Keratinocyte (primary cell): Measurements from ENCODE around the gene FGF1.

Experiments used
- EZH2 ChIP-seq: IDR thresholded peaks from one replicate; pipeline ENCODE4 v1.6.1; 2012; ENCODE audit warnings: inconsistent platforms, mild to moderate bottlenecking, low read length, moderate library complexity
- TF ChIP-seq, protein P1 (sequence below), 3 experiments: IDR thresholded peaks in 1 of 3; conservative IDR thresholded peaks in 1 of 3; optimal IDR thresholded peaks in 1 of 3; 2 replicates in 2 of 3; 3 replicates in 1 of 3; pipeline versions ENCODE3 to v1.5.1; 2011; ENCODE audit warnings: low read length in 3 of 3, mild to moderate bottlenecking in 3 of 3, moderate library complexity in 2 of 3, control low read depth in 1 of 3, inconsistent platforms in 1 of 3; ENCODE audit not compliant: insufficient read depth in 2 of 3; ENCODE audit errors: extremely low read depth in 1 of 3

DNA sequence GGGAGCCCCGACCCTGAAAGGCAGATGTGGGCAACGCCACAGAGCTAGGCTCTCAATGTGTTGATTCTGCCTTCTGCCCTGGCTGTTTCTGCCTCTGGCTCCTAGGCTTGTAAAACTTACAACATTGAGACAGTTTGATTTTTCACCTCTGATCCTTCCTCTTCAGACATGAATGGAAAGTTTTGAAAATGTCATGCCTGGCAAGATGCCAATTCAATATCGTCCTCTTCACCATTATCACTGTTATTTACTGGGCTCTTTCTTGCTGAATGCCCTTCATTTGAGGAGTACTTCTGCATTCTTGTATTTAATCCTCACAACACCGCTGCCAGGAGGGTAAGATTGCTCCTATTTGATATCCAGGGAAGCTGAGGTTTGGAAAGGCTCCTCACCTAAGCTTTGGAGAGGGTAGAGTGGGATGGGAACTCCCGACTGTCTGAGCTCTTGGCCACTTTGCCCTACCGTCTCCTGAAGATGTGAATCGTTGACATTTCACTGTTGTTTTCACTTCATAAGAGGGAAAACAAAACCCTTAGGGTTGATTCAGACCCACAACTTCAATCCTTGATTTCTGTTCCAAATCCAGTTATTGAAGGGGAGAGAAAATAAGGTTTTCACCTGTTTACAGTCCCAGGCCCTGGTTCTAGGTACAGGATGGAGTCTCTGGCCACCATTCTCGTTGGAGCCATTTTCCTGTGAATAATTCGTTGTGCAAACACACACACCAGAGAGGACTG, 12.7 kb upstream of the FGF1 start:
- TF ChIP-seq, protein P1, sequence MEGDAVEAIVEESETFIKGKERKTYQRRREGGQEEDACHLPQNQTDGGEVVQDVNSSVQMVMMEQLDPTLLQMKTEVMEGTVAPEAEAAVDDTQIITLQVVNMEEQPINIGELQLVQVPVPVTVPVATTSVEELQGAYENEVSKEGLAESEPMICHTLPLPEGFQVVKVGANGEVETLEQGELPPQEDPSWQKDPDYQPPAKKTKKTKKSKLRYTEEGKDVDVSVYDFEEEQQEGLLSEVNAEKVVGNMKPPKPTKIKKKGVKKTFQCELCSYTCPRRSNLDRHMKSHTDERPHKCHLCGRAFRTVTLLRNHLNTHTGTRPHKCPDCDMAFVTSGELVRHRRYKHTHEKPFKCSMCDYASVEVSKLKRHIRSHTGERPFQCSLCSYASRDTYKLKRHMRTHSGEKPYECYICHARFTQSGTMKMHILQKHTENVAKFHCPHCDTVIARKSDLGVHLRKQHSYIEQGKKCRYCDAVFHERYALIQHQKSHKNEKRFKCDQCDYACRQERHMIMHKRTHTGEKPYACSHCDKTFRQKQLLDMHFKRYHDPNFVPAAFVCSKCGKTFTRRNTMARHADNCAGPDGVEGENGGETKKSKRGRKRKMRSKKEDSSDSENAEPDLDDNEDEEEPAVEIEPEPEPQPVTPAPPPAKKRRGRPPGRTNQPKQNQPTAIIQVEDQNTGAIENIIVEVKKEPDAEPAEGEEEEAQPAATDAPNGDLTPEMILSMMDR (optimal IDR thresholded peaks at IDR 0.05 in 1 of 3, IDR thresholded peaks at IDR 0.05 in 1 of 3, conservative IDR thresholded peaks at IDR 0.05 in 1 of 3; ENCODE audit: extremely low read depth in 1 of 3, insufficient read depth in 2 of 3, low read length in 3 of 3), result no peak
- TF ChIP-seq EZH2, result no peak
